SH-SY5Y (cell line): Measurements from ENCODE around the gene SCG3.

Experiments
- GATA2 ChIP-seq: IDR thresholded peaks from 2 replicates; pipeline ENCODE4 v1.6.1; 2011; ENCODE audit warnings: mild to moderate bottlenecking, low read depth, low read length
- GATA3 ChIP-seq: IDR thresholded peaks from 2 replicates; pipeline ENCODE4 v1.6.1; 2011; ENCODE audit warnings: low read depth, mild to moderate bottlenecking, low read length, moderate library complexity

- TF ChIP-seq GATA2 (no peak), GATA3 (no peak)
Measured at GRCh38 chr15:51688863-51689262, 7.6 kb downstream of the SCG3 start.
